Fibroblast of lung (primary cell): ENCODE measurements around the gene SAP130. TPM values are rescaled to one million over a fixed set of nuclear protein-coding genes. Genes with fewer than 3 reads are reported as not detected.

ENCODE experiments used
- DNase-seq, 2 donors: peaks; one replicate each; pipeline versions ENCODE4 v3.0.0 to v3.0.0-alpha.2; 2010; ENCODE audit warnings: low read depth in 2 of 2
- H2AFZ ChIP-seq: 2 replicates; pipeline ENCODE4 v1.5.1; 2012; ENCODE audit warnings: low read length, control low read depth, inconsistent platforms
- H3K27ac ChIP-seq: 2 replicates; pipeline ENCODE4 v1.5.1; 2011; ENCODE audit warnings: low read length, control low read depth; ENCODE audit not compliant: insufficient read depth
- H3K27me3 ChIP-seq: 2 replicates; pipeline ENCODE4 v1.5.1; 2011; ENCODE audit warnings: mild to moderate bottlenecking, low read length; ENCODE audit not compliant: control insufficient read depth, insufficient read depth
- H3K36me3 ChIP-seq: 2 replicates; pipeline ENCODE4 v1.5.1; 2011; ENCODE audit warnings: low read length; ENCODE audit not compliant: control insufficient read depth, insufficient read depth
- H3K4me1 ChIP-seq: 2 replicates; pipeline ENCODE4 v1.5.1; 2011; ENCODE audit warnings: low read length; ENCODE audit not compliant: control insufficient read depth, insufficient read depth; ENCODE audit errors: extremely low read depth
- H3K4me2 ChIP-seq: 2 replicates; pipeline ENCODE4 v1.5.1; 2011; ENCODE audit warnings: low read length, control low read depth; ENCODE audit not compliant: insufficient read depth; ENCODE audit errors: extremely low read depth
- H3K4me3 ChIP-seq, 4 experiments: fragments of 200-600 bp in 1 of 4; sonication (generic) in 1 of 4; replicated peaks in 1 of 4; 2 replicates each; pipeline ENCODE4 v1.5.1; 2011 to 2016; ENCODE audit warnings: low read length in 4 of 4, low read depth in 3 of 4, mild to moderate bottlenecking in 3 of 4, control low read depth in 2 of 4, inconsistent platforms in 1 of 4, mixed read lengths in 1 of 4; ENCODE audit not compliant: insufficient read depth in 1 of 4; ENCODE audit errors: control extremely low read depth in 1 of 4
- H3K79me2 ChIP-seq: 2 replicates; pipeline ENCODE4 v1.5.1; 2012; ENCODE audit warnings: mild to moderate bottlenecking, low read length, inconsistent platforms; ENCODE audit not compliant: control insufficient read depth, insufficient read depth
- H3K9ac ChIP-seq: 2 replicates; pipeline ENCODE4 v1.5.1; 2011; ENCODE audit warnings: mild to moderate bottlenecking, low read length, control low read depth; ENCODE audit not compliant: insufficient read depth
- H3K9me3 ChIP-seq: 2 replicates; pipeline ENCODE4 v1.5.1; 2012; ENCODE audit warnings: low read depth, low read length; ENCODE audit not compliant: control insufficient read depth, insufficient read depth
- H4K20me1 ChIP-seq: 2 replicates; pipeline ENCODE4 v1.5.1; 2011; ENCODE audit warnings: low read length; ENCODE audit not compliant: control insufficient read depth, insufficient read depth; ENCODE audit errors: extremely low read depth
- EZH2 ChIP-seq: IDR thresholded peaks from 2 replicates; pipeline ENCODE4 v1.5.1; 2012; ENCODE audit warnings: low read length, control low read depth, mild to moderate bottlenecking; ENCODE audit errors: missing control alignments
- polyA plus RNA-seq, 2 donors: library from polyadenylated mRNA; depleted of rRNA in 1 of 2; stranded (reverse) in 1 of 2; unstranded in 1 of 2; fragments of >200 nt; gene quantifications; 2 replicates each; pipeline ENCODE4 v1.2.1, GENCODE V29; 2011 to 2012; ENCODE audit warnings: missing spikeins in 1 of 2
- total RNA-seq: library from RNA; depleted of rRNA; stranded (reverse); fragments of >200 nt; gene quantifications from 2 replicates; pipeline ENCODE4 v1.2.1, GENCODE V29; 2014
- TF ChIP-seq, protein P1 (sequence below), 2 donors: IDR thresholded peaks in 1 of 2; conservative IDR thresholded peaks in 1 of 2; 1 replicate in 1 of 2; 2 replicates in 1 of 2; pipeline ENCODE4 v1.5.1; 2011 to 2012; ENCODE audit warnings: low read length in 2 of 2, control low read depth in 1 of 2, inconsistent platforms in 1 of 2, low read depth in 1 of 2, mild to moderate bottlenecking in 1 of 2

The SAP130 gene
- total and polyA plus RNA-seq, 2 donors (not counting 1 experiment from before 2014, with no cell fraction given): 4.5 to 6.7 TPM

DNA sequence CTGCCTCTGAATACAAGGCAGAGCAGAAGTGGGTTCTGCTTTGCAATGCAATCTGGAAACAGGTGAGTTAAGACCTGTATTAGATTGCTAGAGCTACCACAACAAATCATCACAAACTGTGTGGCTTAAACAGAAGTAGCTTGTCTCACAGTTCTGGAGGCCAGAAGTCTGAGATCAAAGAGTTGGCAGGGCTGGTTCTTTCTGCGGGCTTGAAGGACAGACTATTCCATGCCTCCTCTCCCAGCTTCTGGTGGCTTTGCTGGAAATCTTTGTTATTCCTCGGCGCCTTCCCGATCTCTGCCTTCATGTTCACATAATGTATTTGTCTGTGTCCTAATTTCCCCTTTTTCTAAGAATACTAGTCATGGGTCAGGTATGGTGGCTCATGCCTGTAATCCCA lies 58.4 kb downstream of the SAP130 start:
- no peak overlapping the region for H3K4me3 ChIP-seq
- no peak for DNase-seq
- TF ChIP-seq EZH2: no peak
- TF ChIP-seq, protein P1, sequence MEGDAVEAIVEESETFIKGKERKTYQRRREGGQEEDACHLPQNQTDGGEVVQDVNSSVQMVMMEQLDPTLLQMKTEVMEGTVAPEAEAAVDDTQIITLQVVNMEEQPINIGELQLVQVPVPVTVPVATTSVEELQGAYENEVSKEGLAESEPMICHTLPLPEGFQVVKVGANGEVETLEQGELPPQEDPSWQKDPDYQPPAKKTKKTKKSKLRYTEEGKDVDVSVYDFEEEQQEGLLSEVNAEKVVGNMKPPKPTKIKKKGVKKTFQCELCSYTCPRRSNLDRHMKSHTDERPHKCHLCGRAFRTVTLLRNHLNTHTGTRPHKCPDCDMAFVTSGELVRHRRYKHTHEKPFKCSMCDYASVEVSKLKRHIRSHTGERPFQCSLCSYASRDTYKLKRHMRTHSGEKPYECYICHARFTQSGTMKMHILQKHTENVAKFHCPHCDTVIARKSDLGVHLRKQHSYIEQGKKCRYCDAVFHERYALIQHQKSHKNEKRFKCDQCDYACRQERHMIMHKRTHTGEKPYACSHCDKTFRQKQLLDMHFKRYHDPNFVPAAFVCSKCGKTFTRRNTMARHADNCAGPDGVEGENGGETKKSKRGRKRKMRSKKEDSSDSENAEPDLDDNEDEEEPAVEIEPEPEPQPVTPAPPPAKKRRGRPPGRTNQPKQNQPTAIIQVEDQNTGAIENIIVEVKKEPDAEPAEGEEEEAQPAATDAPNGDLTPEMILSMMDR (conservative IDR thresholded peaks at IDR 0.05 in 1 of 2, IDR thresholded peaks at IDR 0.05 in 1 of 2; ENCODE audit: low read depth in 1 of 2, low read length in 2 of 2): no peak
- H2AFZ ChIP-seq: no peak overlapping the region
- H3K9ac ChIP-seq: no peak overlapping the region
- H3K36me3 ChIP-seq: no peaks in the 10 kb centered on the region
- no peak overlapping the region for H3K4me2 ChIP-seq
- H3K27me3 ChIP-seq: no peaks in the 10 kb centered on the region
- H3K79me2 ChIP-seq: no peaks in the 10 kb centered on the region
- no peaks in the 10 kb centered on the region for H4K20me1 ChIP-seq
- no peak overlapping the region for H3K27ac ChIP-seq
- no peaks in the 10 kb centered on the region for H3K9me3 ChIP-seq
- no peaks in the 10 kb centered on the region for H3K4me1 ChIP-seq

DNA sequence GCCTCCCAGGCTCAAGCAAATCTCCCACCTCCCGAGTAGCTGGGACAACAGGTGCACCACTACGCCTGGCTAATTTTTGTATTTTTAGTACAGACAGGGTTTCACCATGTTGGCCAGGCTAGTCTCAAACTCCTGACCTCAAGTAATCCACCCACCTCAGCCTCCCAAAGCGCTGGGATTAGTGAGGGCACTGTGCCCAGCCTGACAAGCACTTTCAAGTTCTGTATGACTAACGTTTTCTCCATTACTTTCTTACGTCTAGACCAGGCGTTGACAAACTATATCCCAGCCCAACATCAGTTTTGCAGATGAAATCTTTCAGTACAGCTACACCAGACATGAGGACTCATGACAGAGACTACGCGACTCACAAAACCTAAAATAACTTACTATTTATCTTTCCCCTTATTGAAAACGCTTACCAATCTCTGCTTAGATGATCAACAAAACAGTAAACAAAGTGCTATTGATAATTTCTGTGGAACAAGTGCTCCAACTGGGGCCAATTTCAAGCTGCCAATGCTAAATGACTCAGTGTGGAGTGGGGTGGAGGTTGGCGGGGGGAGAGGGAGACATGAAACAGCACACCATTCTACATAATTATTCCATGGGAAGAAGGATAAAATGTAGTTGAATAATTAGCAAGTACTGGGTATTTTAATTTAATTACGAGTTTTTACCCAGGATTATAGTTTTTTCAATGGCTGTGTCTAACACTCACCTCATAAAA lies 59.1 kb downstream of the SAP130 start:
- Histone ChIP-seq H3K9me3 (no peaks in the 10 kb centered on the region), H3K9ac (no peak overlapping the region), H3K36me3 (no peaks in the 10 kb centered on the region), H3K27ac (no peak overlapping the region), H3K4me2 (no peak overlapping the region), H2AFZ (no peak overlapping the region), H3K4me1 (no peaks in the 10 kb centered on the region), H3K27me3 (no peaks in the 10 kb centered on the region), H3K4me3 (no peak overlapping the region), H3K79me2 (no peaks in the 10 kb centered on the region), H4K20me1 (no peaks in the 10 kb centered on the region)
- DNase-seq: no peak
- TF ChIP-seq, protein P1 (conservative IDR thresholded peaks at IDR 0.05 in 1 of 2, IDR thresholded peaks at IDR 0.05 in 1 of 2; ENCODE audit: low read depth in 1 of 2, low read length in 2 of 2): no peak
- TF ChIP-seq EZH2: no peak

DNA sequence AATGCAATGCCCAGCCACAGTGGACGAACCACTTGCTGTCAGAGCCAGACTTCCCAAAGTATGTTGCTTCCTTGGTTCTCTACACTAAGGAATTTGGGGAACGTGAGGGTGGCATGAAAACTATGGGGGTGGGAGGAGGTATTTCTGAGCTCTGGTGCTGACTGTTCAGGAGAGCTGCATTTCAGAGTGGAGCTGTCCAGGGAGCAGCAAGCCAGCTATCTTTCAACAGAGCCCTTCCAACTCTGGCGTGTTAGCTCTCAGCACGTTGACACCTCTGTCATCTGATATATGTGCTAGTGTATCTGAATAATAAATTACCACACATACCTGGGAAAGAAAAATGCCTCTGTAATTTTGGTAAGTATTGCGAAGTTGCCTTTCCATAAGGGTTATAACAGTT lies 66.1 kb downstream of the SAP130 start:
- Histone ChIP-seq H3K27me3 (no peaks in the 10 kb centered on the region), H3K4me1 (no peaks in the 10 kb centered on the region), H3K79me2 (no peaks in the 10 kb centered on the region), H4K20me1 (no peaks in the 10 kb centered on the region), H3K4me3 (no peak overlapping the region), H3K9me3 (no peaks in the 10 kb centered on the region), H3K9ac (no peak overlapping the region), H3K4me2 (no peak overlapping the region), H3K36me3 (peaks cover 1% of the 10 kb centered on the region), H2AFZ (no peak overlapping the region), H3K27ac (no peak overlapping the region)
- TF ChIP-seq EZH2: no peak
- TF ChIP-seq, protein P1 (conservative IDR thresholded peaks at IDR 0.05 in 1 of 2, IDR thresholded peaks at IDR 0.05 in 1 of 2; ENCODE audit: low read depth in 1 of 2, low read length in 2 of 2): no peak
- DNase-seq: no peak
